CMK (cell line): Measurements from ENCODE around the gene CTNNBL1.
"Not testable (repeated sequence)": the region's sequence is repeated elsewhere in the genome, so short reads cannot be mapped to it uniquely, and the experiment has no call there.

Experiments
- DNase-seq: peaks from one replicate; pipeline ENCODE4 v3.0.0-alpha.2; 2010; ENCODE audit warnings: low read depth

The CTNNBL1 gene

GRCh38 chr20:37677969-37678861, 15.6 kb upstream of the CTNNBL1 start:
- no peak for DNase-seq

- DNase-seq: not testable (repeated sequence)
These were observed 14.1 kb upstream of the CTNNBL1 start for GRCh38 chr20:37679751-37680150.

GRCh38 chr20:37680420-37680819, 13.4 kb upstream of the CTNNBL1 start:
- no peak for DNase-seq

GRCh38 chr20:37681384-37682112, 12.3 kb upstream of the CTNNBL1 start:
- no peak for DNase-seq

GRCh38 chr20:37683146-37683545, 10.7 kb upstream of the CTNNBL1 start:
- not testable (repeated sequence) for DNase-seq

- DNase-seq: no peak
These were observed 6.9 kb upstream of the CTNNBL1 start for GRCh38 chr20:37686762-37687477.

GRCh38 chr20:37687478-37687805, 6.4 kb upstream of the CTNNBL1 start:
- no peak for DNase-seq

- DNase-seq: no peak
These were observed 5.7 kb upstream of the CTNNBL1 start for GRCh38 chr20:37688093-37688492.

- no peak for DNase-seq
These were observed 3.0 kb upstream of the CTNNBL1 start for GRCh38 chr20:37690626-37691369.

GRCh38 chr20:37692459-37693166, 1.2 kb upstream of the CTNNBL1 start:
- DNase-seq: no peak

- no peak for DNase-seq
These were observed 592 bp upstream of the CTNNBL1 start for GRCh38 chr20:37693242-37693634.

- DNase-seq: no peak
These were observed 2.0 kb downstream of the CTNNBL1 start for GRCh38 chr20:37695684-37696342.

GRCh38 chr20:37697314-37697713, 3.5 kb downstream of the CTNNBL1 start:
- no peak for DNase-seq

GRCh38 chr20:37699202-37699601, 5.4 kb downstream of the CTNNBL1 start:
- no peak for DNase-seq

GRCh38 chr20:37700301-37700700, 6.5 kb downstream of the CTNNBL1 start:
- no peak for DNase-seq

GRCh38 chr20:37701676-37702075, 7.8 kb downstream of the CTNNBL1 start:
- DNase-seq: not testable (repeated sequence)

GRCh38 chr20:37702403-37703034, 8.7 kb downstream of the CTNNBL1 start:
- DNase-seq: no peak

- DNase-seq: no peak
These were observed 9.4 kb downstream of the CTNNBL1 start for GRCh38 chr20:37703035-37703845.

GRCh38 chr20:37704955-37705354, 11.1 kb downstream of the CTNNBL1 start:
- no peak for DNase-seq
